NCI-H1417 (cell line): Measurements from ENCODE around the gene RNF121.

Source experiments
- DNase-seq, 3 experiments: peaks; one replicate each; lab custom pipeline; 2025; lab: John Stamatoyannopoulos, UW

Gene RNF121

GRCh38 chr11:72006309-72007088, 77.7 kb downstream of the RNF121 start:
- DNase-seq: no peak

- DNase-seq: no peak
These were observed 78.2 kb downstream of the RNF121 start for GRCh38 chr11:72007089-72007476.

- no peak for DNase-seq
These were observed 78.7 kb downstream of the RNF121 start for GRCh38 chr11:72007587-72007986.

- DNase-seq: no peak
These were observed 79.9 kb downstream of the RNF121 start for GRCh38 chr11:72008728-72009127.

GRCh38 chr11:72009156-72009555, 80.3 kb downstream of the RNF121 start:
- no peak for DNase-seq

- DNase-seq: no peak
These were observed 81.8 kb downstream of the RNF121 start for GRCh38 chr11:72010529-72011233.

- no peak for DNase-seq
These were observed 83.3 kb downstream of the RNF121 start for GRCh38 chr11:72012091-72012630.

- no peak for DNase-seq
These were observed 84.3 kb downstream of the RNF121 start for GRCh38 chr11:72012897-72013721.

- no peak for DNase-seq
These were observed 85.2 kb downstream of the RNF121 start for GRCh38 chr11:72013765-72014711.

- no peak for DNase-seq
These were observed 86.0 kb downstream of the RNF121 start for GRCh38 chr11:72014761-72015320.

GRCh38 chr11:72015511-72016061, 86.7 kb downstream of the RNF121 start:
- no peak for DNase-seq

GRCh38 chr11:72018171-72018570, 89.3 kb downstream of the RNF121 start:
- no peak for DNase-seq

- no peak for DNase-seq
These were observed 94.5 kb downstream of the RNF121 start for GRCh38 chr11:72023335-72023734.

GRCh38 chr11:72024069-72024754, 95.4 kb downstream of the RNF121 start:
- DNase-seq: no peak

GRCh38 chr11:72026090-72026489, 97.2 kb downstream of the RNF121 start:
- DNase-seq: no peak

GRCh38 chr11:72030472-72031045, 101.7 kb downstream of the RNF121 start:
- DNase-seq: no peak

- DNase-seq: no peak
These were observed 107.8 kb downstream of the RNF121 start for GRCh38 chr11:72036687-72037086.

- peak; percentile 16 to 91 (median 66) for DNase-seq
These were observed 108.9 kb downstream of the RNF121 start for GRCh38 chr11:72037554-72038311.

GRCh38 chr11:72038491-72038890, 109.6 kb downstream of the RNF121 start:
- DNase-seq: peak in 2 of 3 experiments; percentile 22 to 32
